HG03558 (cell line): Measurements from ENCODE around the gene MPPED2.

ENCODE experiments used
- ATAC-seq: cut with Tn5 transposase; IDR thresholded peaks from one replicate; pipeline ENCODE4 v1.9.1; 2021; ENCODE audit warnings: moderate number of reproducible peaks; ENCODE audit not compliant: unreplicated experiment; ENCODE audit errors: extremely low read depth

MPPED2 gene

DNA sequence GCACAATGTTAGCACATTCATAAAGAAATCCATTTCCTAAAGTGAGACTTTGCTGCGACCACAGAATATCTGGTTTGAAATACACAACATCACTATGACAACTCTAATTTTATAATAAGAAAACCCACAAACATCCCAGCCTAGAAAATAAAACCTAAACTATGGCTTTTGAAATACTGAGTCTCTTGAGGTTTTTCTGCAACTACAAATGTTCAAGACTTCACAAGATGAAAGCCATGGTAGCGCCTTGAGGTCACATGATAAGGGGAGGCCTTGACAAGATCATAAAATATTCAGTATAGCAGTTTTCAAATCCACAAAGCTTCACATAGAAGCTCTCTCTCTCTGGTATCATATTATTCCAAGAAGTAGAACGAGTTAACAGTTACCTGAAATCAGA, 126.8 kb downstream of the MPPED2 start:
- no peak for ATAC-seq

DNA sequence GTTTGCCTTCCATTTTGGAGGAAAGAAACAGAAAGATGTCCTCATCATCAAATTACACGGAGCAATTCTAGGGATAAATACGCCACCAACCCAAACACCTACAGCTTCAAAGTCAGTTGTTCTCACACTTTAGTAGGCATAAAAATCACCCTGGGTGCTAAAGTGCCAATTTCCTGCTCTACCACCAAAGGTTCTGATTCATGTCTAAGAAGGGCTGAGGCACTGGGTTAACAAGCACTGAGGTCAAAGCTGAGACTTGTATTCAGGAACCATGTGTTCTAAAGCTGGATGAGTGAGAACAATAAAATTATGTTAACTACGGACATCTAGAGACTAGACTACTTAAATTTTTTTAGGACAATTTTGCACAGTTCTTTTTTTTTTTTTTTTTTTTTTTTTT, 127.6 kb downstream of the MPPED2 start:
- ATAC-seq = no peak

GRCh38 chr11:30457087-30457486, 129.1 kb downstream of the MPPED2 start:
- no peak for ATAC-seq

GRCh38 chr11:30455025-30455424, 131.1 kb downstream of the MPPED2 start:
- no peak for ATAC-seq

DNA sequence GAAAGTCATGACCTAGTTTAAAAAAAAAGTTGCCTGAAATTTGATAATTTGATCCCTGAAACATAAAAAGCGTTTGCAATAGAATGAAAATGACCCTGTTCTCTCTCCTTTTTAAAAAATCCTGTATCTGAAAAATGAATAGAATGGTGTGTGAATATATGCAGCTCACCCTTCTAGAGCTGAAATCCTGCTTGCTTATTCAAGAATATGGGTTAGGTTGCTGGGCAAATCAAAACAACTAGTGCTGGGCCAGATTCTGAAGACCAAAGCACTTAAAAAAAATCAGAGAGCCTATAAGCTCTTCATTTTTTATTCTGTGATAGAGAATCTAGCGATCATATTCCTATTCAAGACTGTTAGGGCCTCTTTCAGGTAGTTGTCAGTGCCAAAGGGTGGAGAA, 131.6 kb downstream of the MPPED2 start:
- ATAC-seq = no peak

- no peak for ATAC-seq
Measured at GRCh38 chr11:30454111-30454510, 132.0 kb downstream of the MPPED2 start.

- ATAC-seq = no peak
Measured at GRCh38 chr11:30453705-30454104, 132.4 kb downstream of the MPPED2 start.

- ATAC-seq = no peak
Measured at GRCh38 chr11:30452842-30453241, 133.3 kb downstream of the MPPED2 start.

DNA sequence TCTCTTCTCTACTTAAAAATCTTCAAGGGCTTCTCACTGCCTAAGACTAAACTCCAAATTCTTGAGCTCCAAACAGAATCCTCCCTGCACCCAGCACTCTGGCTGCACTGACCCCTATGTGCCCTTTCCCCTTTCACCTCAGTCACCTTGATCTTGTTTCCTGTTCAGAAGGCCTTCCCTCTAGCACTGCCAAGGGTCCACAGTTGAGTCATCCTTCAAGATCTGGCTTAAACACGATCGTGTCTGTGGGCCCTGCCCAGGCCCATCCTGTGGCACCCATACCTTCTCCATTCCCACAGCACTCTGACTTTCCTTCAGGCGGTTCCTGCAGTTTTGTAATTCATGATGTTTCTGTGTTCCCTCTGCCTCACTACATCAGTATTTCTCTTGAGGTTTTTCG, 134.0 kb downstream of the MPPED2 start:
- no peak for ATAC-seq

- no peak for ATAC-seq
Measured at GRCh38 chr11:30451626-30452025, 134.5 kb downstream of the MPPED2 start.

DNA sequence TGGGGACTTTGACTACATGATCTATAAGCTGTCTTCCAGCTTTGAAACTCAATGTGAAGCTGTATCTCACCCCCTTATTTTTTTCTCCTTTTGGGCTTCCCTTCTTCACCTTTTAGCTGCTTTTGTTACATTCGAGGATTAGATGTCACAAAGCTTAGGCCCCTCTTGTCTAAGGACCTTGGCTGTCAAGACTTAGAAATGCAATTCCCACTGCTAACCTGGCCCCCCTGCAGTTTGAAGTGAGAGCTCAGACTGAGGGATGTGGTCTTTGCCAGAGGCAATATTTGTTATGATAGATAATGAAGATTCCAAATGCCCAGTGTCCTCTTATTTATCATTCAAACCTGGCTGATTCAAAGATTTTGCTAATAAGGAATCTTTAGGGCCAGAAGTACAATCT, 135.0 kb downstream of the MPPED2 start:
- no peak for ATAC-seq

DNA sequence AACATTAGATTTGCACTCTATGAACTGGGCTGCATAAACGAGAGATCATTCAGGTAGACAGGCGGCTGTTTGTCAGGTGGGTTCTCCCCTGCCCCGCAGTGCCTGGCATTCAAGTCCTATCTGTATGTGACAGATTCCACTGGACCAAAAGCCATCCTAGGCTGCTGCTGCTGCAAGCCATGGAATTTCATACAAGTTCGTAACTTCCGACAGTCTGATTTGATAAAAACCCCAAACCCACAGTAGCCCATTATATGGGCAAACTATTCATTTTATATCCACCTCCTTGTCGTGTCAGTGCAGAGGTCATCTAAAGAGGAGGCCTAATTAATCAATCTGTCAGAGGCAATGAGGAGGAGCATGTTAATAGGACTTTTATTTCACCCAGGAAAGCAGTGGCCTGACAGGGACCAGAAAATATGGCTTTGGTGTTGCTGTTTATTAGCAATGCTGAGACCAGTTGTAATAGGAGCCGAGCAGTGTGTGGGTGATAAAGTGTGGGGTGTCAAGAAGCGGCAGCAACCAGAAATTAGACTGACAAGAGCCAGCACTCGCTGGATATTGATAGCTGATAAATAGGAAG, 139.0 kb downstream of the MPPED2 start:
- no peak for ATAC-seq

DNA sequence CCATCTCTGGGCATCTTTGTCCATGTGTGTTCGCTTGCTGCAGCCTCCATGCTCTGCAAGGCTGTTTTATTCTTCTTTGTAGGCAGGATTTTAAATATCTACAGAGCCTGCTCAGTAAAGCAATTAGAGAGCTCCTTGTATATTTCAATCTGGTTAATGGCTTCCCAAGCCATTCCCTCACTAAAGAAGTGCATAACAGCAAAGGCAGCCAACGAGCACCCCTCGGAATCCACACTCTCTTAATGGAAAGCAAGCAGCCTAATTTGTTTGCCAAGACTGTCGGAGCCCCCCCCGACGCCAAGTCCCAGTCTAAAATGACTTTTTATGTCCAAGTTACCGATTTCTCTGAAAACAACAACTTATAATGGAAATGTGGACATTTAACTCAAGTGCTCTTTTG, 139.6 kb downstream of the MPPED2 start:
- ATAC-seq = no peak

GRCh38 chr11:30445056-30445455, 141.1 kb downstream of the MPPED2 start:
- no peak for ATAC-seq

DNA sequence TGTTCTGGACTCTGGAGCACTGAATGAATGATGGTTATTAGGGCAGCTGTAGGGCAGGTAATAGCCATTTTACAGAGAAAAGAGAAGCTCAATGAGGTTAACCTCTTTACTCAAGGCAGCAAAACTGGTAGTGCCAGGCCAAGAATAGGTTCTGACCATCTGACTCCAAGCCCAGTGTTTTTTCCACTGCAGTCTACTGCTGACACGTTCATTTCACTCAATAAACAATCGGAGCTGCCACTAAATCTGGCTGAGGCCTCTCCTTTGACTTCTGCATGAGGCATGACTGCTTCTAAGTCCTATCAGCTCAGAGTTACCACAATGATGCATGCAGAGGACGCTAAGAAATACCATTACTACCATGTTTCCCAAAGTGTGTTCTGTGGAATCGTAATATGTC, 145.6 kb downstream of the MPPED2 start:
- no peak for ATAC-seq

GRCh38 chr11:30436801-30437200, 149.4 kb downstream of the MPPED2 start:
- ATAC-seq = no peak

GRCh38 chr11:30435488-30435887, 150.7 kb downstream of the MPPED2 start:
- no peak for ATAC-seq

DNA sequence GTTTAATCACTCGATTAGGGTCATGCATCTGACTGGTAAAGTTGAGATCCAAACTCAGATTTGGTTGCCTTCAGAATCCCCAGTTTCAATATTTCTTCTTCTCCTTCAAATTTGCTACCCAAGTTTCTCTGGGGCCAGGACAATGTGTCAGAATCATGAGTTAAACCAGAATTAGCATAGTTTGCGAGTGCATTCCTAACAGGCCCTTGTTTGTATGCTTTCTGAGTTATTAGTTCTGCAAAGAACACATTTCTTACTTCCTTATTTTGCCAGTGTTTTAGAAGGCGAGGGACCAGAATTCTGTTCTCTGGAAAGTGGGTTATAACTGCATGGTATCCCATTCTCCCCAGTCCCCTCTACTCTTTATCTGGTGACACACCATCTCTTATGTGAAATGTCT, 151.3 kb downstream of the MPPED2 start:
- no peak for ATAC-seq

GRCh38 chr11:30433831-30434230, 152.3 kb downstream of the MPPED2 start:
- ATAC-seq = no peak

DNA sequence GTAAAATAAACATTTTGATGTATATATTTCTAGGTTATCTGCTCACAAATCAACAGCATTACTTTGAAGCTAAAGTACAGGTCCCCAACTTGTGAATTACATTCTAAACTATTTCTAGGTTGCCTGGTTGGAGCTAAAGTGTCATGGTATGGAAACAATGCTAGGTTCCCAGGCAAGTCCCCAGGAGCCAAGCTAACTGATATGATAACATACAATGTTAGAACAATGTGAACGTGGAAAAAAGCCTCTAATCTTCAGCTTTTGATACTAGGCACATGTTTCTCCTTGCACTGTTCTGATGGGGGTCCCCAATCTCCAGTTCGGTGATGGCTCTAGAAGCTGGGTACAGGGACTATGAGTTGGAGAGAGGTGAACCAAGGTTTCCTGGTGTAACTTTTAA, 153.4 kb downstream of the MPPED2 start:
- ATAC-seq = no peak

DNA sequence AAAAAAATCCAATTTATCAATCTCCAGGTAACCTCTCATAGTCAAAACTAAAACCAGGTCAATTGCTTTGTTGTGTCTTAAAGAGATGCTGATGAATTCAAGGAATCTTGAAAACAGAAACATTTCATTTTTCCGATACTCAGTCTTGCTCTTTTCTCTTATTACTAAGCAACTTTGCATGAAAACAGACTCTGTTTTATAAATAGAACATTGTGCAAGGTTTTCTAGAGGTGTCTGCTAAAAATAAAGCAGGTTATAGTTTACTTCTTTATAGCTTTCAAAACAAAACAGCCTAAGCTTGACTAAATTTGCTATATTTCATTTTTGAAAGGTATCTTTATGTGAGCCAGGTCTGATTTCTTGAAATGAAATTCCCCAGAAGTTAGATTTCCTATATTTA, 154.0 kb downstream of the MPPED2 start:
- no peak for ATAC-seq

DNA sequence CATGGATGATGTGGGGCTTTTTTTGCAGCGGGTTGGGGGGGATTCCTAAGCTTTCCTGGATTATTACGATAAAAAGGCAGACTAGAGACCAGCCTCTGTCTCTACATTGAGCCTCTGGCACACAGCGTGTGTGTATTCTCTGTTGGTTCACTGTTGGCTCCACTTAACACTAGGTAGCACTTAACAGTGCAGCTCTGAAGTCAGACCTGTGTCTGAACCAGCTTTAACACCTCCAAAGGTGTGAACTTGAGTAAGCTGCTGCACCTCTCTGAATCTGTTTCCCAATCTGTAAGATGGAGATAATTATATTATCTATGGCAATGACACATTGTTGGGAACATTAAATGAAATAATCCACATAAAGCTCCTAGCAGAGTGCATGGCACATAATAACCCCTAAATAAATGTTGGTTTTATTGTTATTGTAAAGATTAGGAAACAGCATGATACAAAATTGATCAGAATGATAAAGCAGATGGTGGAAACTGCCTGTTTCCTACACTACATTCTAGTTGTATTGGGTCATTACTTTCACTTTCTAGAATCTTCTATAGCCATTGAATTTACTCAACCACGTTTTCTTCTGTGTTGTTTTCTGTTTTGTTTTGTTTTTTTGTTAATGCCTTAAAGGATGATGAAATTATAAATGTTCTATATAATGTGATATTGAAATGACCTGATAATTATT, 154.9 kb downstream of the MPPED2 start:
- ATAC-seq = no peak
